GM12873 (cell line): ENCODE results near the gene GLCCI1.
A peak's percentile ranks its signal among the peaks of the same experiment; 100 is the strongest.

Source experiments
- TF ChIP-seq, protein P1 (sequence below): IDR thresholded peaks from 2 replicates; pipeline ENCODE4 v1.5.1; 2012; ENCODE audit warnings: low read depth, mild to moderate bottlenecking, moderate library complexity, low read length, control low read depth; ENCODE audit not compliant: insufficient read depth; ENCODE audit errors: missing control alignments

The GLCCI1 gene

DNA sequence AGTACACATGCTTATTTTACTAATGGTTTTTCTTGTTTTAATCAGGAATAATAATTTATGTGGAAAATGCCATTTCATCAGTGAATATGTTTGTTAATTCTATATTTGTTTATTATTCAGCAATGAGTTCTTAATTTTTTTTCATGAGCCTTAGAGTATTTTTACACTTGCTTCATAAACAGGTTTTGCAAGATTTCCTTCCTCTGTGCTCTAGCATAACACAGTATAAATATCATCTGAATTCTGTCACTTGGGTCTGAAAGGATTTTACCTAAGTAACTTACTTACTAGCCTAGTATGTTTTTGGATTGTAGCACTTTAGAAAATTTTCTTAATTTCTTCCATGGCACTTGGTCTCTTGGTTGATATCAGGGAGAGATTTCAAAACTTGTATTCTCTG is 45.8 kb downstream of the GLCCI1 start:
- TF ChIP-seq, protein P1, sequence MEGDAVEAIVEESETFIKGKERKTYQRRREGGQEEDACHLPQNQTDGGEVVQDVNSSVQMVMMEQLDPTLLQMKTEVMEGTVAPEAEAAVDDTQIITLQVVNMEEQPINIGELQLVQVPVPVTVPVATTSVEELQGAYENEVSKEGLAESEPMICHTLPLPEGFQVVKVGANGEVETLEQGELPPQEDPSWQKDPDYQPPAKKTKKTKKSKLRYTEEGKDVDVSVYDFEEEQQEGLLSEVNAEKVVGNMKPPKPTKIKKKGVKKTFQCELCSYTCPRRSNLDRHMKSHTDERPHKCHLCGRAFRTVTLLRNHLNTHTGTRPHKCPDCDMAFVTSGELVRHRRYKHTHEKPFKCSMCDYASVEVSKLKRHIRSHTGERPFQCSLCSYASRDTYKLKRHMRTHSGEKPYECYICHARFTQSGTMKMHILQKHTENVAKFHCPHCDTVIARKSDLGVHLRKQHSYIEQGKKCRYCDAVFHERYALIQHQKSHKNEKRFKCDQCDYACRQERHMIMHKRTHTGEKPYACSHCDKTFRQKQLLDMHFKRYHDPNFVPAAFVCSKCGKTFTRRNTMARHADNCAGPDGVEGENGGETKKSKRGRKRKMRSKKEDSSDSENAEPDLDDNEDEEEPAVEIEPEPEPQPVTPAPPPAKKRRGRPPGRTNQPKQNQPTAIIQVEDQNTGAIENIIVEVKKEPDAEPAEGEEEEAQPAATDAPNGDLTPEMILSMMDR: no peak

DNA sequence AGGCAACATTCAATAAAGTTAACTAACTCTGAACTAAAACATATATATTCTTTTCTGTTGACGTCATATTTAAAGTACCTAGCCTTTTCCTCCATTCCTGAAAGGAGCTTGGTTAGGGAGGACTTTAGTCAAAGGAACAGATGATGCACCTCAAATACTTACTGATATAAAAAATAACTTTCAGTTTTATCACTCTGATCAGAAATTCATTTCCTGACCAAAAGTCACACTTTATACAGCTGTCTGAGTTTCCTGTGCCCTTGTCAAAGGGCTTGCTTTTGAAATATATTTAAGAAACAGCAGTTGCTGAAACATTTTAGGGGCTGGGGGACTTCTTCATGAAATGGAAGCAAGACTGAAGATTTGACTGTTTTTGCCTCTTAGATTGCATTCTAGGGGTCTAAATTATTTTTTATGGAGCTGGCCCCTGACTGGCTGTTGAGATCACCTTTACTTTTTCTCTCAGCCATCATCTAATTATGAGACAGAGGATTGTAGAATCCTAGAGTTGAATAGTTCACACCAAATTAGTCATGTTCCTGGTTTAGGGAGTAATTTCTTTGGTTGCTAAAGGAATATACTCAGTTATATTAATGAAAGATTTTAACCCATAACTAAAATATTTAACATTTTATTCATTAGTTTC is 46.6 kb downstream of the GLCCI1 start:
- TF ChIP-seq, protein P1: no peak

DNA sequence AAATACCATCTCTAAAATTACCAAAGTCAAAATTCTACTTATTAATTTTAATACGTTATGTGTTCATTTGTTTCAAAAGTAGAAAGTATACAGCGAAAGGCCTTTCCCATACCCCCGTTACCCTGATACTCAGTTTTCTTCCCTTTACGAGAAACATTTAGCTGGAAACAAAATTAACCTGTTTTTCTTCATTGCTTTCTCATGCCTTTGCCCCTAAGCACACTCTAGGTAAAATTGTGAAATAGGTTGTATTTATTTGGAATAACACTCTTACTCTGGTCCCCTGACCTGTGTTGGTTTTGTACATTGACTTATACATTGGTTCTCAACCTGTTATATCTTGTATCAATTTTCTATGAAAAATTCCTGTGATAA is 47.1 kb downstream of the GLCCI1 start:
- TF ChIP-seq, protein P1: no peak

DNA sequence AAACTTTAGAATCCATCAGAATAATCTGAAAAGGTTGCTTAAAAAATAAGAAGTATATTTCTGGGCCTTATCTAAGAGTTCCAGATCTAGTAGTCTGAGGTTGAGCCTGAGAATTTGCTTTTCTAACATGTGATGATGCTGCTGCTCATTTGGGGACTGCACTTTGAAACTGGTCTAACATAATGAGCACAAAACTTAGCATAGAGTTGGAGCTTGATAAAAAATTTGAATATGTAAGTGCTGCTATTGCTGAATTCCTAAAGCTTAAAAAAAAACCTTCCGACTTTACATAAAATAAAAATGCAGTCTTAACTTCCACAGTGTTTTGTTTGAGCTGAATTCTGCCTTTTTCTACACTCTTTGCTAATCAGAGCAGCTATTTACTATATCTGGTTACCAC is 48.8 kb downstream of the GLCCI1 start:
- TF ChIP-seq, protein P1: no peak

DNA sequence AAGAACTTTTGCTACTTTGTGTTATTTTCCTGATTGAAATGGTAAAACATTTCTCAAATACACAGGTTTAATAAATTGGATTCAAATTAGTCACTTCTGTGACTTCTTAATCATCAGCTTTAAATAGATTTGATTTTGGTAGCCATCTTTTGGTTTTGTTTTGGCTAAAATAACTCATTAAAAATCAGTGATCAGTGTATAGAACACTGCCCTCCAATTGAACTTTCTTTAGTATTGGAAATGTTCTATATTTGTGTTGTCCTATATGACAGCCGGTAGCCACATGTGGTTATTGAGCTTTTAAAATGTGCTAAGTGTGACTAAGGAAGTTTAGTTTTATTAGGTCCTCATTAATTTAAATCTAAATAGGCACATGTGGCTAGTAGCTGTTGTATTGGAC is 50.4 kb downstream of the GLCCI1 start:
- TF ChIP-seq, protein P1: no peak

DNA sequence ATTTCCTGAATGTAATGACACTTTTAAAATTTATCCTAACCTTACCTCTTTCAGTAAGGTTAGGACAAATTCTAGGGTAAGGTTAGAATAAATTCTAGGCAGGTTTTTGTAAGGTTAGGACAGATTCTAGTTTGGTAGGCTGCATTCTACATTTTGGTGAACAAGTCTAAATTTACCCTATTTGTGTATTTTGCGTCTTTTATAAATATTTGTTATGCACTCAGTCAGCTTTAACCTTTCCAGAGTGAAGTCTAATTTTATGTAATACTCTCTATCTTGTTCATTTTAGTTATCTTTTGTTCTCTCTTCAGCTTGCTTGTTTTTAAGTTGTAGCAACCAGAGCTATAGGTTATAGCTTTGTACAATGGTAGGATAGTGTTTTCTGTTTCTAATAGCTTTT is 54.0 kb downstream of the GLCCI1 start:
- TF ChIP-seq, protein P1: no peak

DNA sequence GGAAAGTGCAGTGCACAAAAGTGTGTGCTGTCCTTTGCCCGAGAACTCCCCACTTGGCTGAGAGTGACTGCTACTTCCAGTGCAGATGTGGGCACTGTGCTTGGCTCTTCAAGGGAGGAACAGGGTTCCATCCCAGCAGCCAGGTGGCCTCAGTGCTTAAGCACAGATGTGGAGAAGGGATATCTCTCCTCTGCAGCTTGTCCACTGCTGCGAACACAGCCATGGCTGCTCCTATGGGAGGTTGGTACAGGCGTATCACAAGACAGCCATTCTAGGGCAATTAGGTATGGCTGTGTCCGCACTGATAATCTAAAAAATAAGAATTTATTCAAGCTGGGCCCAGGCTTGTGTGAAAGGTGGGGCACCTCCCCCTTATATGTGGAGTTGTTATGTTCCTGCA is 66.6 kb downstream of the GLCCI1 start:
- TF ChIP-seq, protein P1: peak; percentile 4
